Measurements from ENCODE around the gene CCL1.
"Not testable (repeated sequence)": the region's sequence is repeated elsewhere in the genome, so short reads cannot be mapped to it uniquely, and the experiment has no call there.

Gene CCL1

GRCh38 chr17:34356194-34356593, 6.8 kb downstream of the CCL1 start, which contains the start of gene CCL13:
CCL13 (plus strand) TSS chr17:34356480; CDS start chr17:34356527, 47 bp downstream.
- DNase-seq: no peak

GRCh38 chr17:34354637-34355036, 8.4 kb downstream of the CCL1 start:
- DNase-seq: no peak

DNA sequence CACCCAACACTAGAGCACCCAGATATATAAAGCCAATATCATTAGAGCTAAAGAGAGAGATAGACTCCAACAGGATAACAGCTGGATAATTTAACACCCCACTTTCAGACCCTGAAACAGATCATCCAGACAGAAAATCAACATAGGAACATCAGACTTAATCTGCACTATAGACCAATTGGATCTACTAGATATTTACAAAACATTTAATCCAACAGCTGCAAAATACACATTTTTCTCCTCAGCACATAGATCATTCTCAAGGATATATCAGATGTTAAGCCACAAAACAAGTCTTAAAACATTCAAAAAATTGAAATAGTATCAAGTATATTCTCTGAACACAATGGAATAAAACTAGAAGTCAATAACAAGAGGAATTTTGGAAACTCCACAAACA, 10.8 kb downstream of the CCL1 start:
- DNase-seq: no peak

DNA sequence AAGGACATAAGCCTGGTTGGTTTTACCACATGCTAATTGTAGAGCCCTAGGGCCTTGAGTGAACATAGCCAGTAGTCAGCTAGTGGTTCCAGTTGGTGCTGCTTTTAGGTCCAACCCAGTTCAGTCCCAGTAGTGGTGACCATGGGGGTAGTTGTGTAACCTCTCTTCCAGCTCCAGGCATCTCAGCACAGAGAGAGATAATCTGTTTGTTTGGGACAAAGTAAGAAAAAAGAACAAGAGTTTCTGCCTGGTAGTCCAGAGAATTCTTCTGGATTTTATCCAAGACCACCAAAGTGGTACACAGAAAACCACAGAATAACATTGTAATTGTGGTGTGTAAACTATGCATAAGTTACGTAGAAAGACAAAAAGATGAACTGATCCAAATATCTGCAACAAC, 11.9 kb downstream of the CCL1 start:
- no peak for DNase-seq

- no peak for DNase-seq
Measured at GRCh38 chr17:34349751-34350150, 13.3 kb downstream of the CCL1 start.

GRCh38 chr17:34347063-34347462, 16.0 kb downstream of the CCL1 start:
- no peak for DNase-seq

- no peak for DNase-seq
Measured at GRCh38 chr17:34341916-34342315, 21.1 kb downstream of the CCL1 start.

- no peak for DNase-seq
Measured at GRCh38 chr17:34339138-34339770, 23.8 kb downstream of the CCL1 start.

GRCh38 chr17:34337701-34338100, 25.3 kb downstream of the CCL1 start:
- no peak for DNase-seq

DNA sequence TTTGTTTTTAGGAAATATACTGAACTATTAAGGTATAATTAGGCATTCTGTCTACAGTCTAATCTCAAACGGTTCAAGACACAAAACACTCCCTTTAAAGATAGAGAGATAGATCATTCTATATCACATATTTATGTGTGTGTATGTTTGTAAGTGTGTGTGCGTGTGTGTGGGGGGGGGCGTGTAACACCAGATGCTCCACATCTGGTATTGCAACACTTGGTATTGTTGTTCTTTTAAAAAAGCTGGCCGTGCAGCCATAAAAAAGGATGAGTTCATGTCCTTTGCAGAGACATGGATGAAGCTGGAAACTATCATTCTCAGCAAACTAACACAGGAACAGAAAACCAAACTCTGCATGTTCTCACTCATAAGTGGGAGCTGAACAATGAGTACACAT, 35.5 kb downstream of the CCL1 start:
- DNase-seq: not testable (repeated sequence)

- no peak for DNase-seq
Measured at GRCh38 chr17:34321964-34322363, 41.1 kb downstream of the CCL1 start.

GRCh38 chr17:34319039-34319483, 44.0 kb downstream of the CCL1 start, which contains the start of gene CCL8:
CCL8 (plus strand) TSS chr17:34319435; CDS start chr17:34319502, 67 bp downstream.
- DNase-seq: no peak

DNA sequence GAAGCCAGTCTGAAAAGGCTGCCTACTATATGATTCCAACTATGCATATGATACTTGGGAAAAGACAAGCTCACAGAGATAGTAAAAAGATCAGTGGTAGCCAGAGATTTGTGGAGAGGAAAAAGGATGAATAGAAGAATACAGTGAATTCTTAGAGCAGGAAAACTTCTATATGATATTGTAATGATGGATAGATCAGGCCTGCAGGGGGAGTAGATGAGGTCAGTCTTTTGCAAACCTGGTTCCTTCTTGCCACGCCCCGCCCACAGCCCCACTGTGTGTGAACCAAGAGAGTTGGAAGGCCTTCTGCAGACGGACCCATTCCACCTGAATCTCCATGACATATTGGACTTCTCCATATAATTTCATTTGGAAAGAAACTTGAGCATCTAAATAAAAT, 44.6 kb downstream of the CCL1 start:
- no peak for DNase-seq

- DNase-seq: no peak
Measured at GRCh38 chr17:34314279-34314678, 48.8 kb downstream of the CCL1 start.

GRCh38 chr17:34313164-34313563, 49.9 kb downstream of the CCL1 start:
- no peak for DNase-seq

GRCh38 chr17:34312080-34312479, 51.0 kb downstream of the CCL1 start:
- DNase-seq: no peak

DNA sequence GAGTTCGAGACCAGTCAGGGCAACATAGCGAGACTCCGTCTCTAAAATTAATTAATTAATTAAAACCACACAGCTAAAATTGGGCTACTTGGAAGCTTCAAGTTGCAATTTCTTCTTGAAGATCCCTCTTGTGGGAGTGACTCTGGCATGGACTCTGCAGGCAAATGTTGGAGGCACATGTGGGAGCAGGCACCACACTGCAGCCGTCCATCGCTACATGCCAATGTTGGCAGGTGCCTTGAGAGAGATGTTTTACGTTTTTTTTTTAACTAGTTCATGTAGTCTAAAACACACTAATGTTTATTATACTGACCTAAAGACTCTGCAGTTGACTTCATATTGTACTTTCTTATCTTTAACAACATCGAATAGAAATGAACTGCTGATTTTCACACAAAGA, 51.7 kb downstream of the CCL1 start:
- no peak for DNase-seq
